Kidney glomerular epithelial cell (primary cell): ENCODE results near the gene HOXA6.

Source experiments
- DNase-seq: peaks from one replicate; lab custom pipeline; 2025; lab: John Stamatoyannopoulos, UW

Gene HOXA6

DNA sequence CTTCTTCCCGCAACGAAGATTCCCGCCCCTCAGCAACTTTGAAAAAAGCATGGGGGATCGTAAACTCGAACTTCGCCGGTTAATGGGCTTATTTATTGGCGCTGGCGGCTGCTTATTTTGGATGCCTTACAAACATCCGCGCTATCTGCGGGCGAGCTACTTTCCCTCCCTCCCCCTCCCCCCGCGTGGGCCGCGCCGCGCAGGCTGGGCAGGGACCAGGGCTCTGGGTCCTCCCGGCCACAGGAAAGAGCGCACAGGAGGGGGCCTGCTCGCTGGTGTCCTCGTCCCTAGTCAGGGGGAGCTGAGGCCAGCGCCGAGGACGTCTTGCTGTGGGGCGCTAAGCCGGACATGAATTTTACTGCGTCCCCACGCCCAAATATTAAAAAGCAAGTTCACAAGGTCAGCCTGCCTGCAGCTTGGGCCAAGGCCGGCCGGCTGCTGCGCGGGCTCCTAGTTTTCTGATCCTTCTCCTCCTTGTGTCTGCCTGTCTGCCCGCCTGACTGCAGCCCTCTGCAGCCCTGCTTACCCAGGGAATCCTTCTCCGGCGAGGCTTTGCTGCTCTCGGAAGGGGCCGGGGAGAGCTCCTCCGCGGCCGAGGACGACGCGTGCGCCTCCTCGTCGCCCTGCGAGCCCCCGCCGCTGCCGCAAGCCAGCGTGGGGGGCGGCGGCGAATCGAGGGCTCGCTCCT lies 25.4 kb upstream of the HOXA6 start:
- no peak for DNase-seq

DNA sequence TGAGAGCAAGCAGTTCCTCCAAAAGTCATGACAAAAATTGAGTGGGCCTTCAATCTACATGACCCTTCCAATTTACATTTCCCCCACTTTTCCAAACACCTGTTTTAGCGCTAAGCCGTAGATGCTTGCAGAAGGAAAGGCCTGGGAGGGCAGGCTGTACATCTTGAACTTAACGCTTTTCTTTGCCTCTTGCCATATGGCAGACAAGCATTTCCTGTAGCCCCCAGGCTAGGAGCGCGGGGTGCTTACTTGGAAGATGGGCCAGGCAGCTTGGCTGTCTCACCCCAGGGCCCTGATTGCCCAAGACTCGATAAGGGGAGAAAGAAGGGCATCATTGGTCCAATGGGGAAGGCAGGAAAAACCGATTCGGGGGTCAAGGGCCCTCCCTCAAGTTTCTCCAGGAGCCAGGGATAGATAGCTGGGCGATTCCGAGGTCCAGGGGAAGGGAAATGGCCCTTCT lies 24.8 kb upstream of the HOXA6 start:
- DNase-seq: no peak

DNA sequence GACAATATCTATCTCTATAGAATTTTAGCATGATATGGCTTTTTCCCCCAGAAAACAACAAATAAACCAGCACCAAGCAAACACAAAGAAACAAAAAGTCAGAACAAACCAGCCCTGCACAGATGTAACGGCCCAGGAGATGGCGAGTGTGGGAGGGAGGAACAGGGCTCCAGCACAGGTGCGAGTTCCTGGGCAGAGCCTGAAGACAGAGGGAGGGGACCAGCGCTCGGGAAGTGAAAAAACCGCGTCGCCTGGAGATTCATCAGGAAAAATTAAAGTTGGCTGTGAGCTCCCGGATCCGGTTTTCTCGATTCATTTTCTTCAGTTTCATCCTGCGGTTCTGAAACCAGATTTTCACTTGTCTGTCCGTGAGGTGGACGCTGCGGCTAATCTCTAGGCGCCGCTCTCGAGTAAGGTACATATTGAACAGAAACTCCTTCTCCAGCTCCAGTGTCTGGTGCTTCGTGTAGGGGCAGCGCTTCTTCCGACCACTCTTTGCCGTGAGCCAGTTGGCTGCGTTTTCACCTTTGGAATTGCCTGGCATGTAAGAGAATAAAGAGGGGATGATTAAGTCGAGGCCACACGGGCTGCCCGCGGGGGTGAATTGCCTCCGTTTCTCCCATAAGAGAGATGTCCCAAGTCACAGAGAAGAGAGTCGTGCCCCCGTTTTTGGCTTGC lies 24.2 kb upstream of the HOXA6 start:
- no peak for DNase-seq

DNA sequence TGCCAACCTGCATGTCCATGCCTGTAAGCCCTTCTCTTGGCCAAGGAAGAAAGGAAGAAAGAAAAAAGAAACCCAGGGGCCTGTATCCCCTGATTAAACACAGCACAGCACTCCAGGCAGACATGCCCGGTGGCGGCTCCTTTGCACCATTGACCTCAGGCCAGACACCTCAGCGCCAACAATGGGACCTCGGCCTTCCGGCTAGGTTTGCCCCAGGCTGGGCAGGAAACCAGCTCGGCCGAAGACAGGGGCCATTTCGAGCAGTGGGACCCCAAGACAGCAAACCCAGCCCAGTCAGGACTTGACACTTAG lies 23.7 kb upstream of the HOXA6 start:
- no peak for DNase-seq

DNA sequence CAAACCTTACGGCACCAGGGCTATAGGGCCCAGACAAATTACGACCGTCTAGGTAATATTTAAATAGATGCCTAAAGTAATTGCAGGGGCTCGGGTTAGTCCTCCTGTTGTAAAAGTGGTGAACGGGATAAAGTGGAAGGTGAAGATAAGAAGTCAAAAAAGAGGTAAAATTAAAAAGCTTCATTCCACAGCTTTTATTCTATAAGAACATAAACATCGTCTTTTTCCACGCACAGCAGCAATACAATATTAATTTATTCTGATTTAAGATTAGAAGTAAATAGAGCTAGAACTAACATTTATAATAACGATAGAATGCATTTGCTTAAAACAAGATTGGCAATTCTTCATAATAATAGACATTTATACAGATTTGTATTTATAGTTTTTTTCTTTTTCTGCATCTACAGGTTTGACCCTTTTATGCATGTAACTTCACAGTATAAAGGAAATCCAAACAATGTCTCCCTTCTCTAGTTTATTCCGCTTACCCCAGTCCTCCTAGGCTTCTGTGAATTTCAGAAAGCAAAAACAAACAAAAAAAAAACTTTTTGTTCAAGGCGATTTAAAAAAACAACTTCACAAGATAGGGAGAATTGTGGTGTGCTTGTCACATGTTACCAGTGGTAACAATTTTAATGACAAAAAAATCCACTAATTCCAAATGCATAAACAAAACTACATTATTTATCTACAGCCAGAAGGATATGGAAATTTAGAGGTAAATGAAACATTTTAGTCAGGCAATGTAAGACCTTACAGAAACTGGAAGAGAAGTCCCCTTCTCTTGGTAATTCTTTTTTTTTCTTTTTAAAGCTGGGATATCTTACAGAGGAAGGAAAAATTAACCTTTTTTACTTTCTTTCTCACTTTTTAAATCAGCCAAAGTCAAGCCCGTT lies 23.1 kb upstream of the HOXA6 start:
- DNase-seq: no peak

DNA sequence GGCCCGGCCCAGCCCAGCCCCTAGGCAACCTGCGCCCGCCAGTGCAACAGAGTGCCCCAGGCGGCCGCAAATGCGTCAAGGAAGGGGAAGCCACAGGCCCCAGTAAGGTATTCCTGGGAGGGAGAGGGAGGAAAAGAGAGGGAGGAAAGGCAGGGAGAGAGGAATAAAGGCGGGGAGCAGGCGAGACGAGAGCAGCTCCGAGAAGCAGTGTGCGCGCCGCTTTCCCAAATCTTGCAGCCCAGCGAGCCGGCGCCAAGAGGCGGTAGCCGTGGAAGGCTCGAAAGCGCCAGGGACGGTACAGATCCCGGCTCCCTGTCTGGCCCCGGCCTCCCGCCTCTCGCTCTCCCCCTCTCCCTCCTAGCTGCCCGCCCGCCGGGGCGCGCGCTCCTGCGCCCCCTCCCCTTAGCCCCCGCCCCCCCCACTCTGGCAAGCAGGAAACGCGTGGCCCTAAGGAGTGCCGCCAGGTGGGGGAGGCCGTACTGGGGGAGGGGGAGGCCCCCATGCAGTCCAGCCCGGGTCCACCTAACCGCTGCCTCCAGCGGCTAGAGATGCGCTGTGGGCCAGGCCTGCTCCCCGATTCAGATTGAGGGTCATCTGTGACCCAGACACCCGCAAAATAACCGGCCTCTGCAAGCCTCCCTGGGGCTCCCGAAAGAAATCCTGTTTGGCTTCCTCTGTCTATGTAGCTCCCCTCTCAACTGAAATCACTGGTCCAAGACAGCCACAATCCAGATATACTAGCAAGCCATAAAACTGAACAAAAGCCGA lies 22.3 kb upstream of the HOXA6 start:
- DNase-seq: no peak

DNA sequence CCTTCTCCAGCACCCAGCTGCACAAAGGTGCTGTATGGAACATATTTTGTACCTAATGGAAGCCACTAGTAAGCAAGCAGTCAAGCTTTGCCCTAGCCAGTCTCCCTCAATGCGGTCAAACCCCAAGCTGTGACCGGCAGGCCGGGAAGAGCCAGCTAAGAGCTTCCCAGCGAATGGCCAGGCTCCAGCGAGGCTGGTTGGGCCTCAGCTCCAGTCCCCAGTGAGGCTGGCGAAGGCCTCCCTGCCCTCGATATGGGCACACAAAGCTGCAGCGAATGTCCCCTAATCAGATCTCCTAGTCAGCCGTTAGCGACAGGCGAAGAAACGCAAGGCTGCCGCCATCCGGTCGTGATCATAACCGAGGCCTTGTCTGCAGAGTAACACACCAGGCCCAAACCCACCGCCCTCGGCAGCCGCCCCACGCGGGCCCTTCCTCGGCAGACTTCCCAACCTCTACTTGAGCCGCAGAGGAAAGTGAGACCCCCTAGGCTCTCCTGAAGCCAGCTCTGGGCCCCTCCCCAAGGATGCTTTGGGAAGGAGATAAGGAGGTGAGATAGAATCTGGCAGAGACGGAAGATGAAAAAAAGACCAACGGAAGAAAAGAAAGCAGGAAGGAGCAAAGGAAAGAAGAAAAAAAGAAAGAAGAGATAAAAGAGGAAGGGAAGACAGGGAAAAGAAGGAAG lies 20.8 kb upstream of the HOXA6 start:
- DNase-seq: no peak

DNA sequence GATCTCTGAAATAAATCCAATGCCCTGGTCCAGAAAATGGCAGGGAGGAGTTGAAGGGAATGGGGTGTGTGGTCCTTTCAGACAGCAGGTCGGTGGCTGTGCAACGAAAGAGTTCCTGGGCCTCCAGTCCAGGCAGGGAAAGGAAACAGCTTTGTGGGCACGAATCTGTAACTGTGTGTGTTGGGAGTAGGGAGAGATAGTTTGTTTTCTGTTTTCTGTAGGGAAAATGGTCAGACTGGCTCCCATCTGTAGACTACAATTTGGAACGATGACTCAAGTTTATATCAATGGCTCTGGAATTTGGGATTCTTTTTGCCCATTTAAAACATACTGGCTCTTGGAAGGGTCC lies 20.3 kb upstream of the HOXA6 start:
- no peak for DNase-seq

DNA sequence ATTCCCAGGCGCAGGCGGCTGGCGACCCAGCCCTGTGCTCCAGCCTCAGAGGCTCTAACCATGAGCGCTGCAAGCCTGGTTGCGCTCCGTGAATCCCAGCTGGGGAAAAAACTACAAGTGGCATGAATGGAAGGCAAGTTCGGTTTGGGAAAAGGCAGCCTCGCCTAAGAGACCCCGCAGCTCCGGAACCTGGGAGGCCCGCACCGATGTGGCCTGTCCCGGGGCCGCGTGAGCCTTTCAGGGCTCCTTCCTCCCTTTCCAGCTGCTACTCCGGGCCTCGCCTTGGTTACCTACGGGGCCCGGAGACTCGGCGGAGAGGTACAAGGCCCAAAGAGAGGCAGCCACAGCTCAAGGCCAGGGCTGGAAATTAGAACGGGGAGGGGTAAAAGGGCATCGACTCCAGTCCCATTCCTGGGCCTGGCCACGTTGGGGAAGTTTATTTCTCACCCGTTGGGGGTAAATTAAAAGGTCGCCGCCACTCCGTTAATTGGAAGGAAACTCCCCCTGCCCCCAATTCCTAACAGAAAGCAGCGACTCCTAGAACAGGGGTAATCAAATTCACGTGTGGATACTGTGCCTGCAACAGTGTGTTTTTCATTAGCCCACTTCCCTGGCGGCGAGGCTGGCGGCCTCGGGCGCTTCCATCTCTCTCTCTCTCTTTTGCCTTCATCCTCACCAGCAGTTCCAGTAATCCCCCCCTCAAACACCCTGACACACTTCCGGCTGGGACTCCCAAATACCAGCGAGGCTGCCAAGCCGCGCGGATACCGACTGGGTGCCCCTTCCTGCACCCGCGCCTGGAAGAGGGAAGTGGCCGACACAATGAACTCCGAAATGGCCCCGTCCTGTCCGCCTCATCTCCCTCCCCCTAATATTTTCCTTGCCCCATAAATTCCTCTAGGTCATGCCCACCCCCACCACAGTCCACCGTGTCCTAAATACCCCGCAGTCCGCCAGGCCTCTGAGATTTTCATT lies 19.2 kb upstream of the HOXA6 start:
- no peak for DNase-seq

DNA sequence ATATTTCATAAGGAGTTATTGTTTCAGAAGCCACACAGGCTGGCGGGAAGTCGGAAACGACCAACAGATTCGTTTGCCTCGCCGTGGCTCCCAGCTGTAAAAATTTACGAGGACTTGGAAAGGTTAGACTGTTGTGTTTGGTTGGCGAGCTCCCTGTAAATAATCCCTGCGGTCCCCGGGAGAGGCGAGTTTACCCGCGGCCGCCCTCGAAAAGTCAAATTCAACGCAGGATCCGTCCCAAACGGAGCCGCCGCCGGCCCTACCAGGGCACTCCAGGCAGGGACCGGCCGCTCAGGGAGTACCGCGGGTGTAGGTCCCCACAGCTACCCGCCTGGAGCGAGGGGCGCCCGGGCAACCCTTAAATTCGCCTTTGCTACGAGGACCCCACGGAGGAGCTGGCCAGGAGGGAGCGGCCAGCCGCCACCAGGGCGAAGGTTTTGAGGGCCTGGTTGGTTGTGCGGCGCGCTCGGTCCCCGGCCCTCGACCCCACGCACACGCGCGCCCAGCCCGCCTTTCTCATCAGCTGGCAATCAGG lies 18.5 kb upstream of the HOXA6 start:
- DNase-seq: no peak

DNA sequence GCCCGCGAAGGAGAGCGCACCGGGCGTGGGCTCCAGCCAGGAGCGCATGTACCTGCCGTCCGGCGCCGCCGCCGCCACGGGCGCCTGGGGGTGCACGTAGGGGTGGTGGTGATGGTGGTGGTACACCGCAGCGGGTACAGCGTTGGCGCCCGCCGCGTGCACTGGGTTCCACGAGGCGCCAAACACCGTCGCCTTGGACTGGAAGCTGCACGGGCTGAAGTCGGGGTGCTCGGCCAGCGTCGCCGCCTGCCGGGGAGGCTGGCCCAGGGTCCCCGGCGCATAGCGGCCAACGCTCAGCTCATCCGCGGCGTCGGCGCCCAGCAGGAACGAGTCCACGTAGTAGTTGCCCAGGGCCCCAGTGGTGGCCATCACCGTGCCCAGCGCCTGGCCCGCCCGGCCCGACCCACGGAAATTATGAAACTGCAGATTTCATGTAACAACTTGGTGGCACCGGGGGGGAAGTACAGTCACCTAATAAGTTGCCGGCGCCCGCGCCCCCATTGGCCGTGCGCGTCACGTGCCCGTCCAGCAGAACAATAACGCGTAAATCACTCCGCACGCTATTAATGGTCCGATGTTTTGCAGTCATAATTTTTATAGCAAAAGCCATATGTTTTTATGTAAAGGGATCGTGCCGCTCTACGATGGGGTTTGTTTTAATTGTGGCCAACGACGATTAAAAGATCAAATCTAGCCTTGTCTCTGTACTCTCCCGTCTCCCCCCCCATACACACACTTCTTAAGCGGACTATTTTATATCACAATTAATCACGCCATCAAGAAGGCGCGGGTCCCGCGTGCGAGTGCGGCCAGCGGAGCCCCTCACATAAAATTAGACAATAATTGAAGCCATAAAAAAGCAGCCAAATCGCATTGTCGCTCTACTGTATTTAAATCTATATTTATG lies 17.8 kb upstream of the HOXA6 start, which contains the start of gene HOXA9:
Gene HOXA9 (minus strand): TSS at position 449 of the 907 bp plus-strand sequence. CDS start 80 bp downstream, at position 369.
- DNase-seq: no peak

DNA sequence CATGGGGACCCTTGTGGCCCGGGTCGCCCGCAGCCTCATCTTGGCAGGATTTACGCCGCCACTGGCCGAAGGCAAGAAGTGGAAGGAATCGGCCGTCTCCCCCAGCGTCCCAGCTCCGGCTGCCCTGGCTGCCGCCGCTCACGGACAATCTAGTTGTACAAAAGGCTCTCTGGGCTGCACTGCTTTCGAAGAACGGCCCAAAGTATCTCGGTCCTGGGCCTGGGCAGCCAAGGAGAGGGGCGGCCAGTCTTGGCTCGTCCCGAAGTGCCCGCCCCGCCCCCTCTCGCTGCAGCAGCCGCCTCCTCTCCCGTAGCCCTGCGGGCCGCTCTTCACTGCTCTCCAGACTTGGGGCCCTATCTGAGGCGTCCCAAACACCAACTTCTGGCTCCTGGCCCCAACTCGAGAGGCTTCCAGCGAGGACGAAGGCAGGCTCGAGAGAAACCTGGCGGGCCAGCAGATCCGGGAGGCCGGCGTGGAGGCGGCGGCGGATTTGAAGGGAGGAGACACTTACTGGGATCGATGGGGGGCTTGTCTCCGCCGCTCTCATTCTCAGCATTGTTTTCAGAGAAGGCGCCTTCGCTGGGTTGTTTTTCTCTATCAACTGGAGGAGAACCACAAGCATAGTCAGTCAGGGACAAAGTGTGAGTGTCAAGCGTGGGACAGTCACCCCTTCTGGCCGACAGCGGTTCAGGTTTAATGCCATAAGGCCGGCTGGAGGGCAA lies 17.0 kb upstream of the HOXA6 start:
- no peak for DNase-seq

DNA sequence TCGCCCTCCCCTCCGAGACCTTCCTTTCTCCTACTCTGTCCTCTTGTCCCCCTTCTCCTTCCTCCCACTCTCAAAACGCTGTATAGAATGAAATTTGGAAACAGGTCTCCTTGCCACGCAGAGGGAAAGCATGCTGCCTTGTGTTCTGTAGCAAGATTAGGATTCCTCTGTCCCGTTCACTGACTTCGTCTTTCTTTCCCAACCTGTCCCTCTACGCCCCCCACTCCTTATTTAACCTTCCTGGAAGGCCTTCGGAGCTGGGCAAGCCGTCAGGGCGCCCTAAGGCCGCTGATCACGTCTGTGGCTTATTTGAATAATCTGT lies 16.4 kb upstream of the HOXA6 start:
- DNase-seq: no peak

DNA sequence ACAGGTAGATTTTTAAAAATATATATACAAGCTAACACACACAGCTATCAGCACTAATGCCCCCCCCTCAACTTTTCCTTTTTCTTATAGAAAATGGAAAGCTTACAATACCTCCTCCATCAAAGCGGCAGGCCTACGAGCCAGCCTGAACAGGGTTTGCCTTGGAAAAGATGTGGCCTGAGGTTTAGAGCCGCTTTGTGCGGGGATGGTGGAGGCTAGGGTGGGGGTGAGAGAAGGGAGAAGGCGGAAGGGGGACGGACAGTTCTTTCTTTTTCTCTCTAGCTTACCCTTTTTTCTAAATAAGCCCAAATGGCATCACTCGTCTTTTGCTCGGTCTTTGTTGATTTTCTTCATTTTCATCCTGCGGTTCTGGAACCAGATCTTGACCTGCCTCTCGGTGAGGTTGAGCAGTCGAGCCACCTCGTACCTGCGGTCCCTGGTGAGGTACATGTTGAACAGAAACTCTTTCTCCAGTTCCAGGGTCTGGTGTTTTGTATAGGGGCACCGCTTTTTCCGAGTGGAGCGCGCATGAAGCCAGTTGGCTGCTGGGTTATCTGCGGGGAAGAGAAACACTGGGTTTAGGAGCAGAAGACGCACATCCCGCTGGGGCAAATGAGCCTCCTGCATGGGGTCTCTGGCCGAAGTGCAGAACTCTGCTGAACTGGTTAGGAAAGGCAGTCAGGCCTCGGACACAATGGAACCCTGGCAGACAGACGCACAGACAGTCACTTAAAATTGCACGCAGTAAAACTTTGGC lies 15.9 kb upstream of the HOXA6 start:
- DNase-seq: no peak

DNA sequence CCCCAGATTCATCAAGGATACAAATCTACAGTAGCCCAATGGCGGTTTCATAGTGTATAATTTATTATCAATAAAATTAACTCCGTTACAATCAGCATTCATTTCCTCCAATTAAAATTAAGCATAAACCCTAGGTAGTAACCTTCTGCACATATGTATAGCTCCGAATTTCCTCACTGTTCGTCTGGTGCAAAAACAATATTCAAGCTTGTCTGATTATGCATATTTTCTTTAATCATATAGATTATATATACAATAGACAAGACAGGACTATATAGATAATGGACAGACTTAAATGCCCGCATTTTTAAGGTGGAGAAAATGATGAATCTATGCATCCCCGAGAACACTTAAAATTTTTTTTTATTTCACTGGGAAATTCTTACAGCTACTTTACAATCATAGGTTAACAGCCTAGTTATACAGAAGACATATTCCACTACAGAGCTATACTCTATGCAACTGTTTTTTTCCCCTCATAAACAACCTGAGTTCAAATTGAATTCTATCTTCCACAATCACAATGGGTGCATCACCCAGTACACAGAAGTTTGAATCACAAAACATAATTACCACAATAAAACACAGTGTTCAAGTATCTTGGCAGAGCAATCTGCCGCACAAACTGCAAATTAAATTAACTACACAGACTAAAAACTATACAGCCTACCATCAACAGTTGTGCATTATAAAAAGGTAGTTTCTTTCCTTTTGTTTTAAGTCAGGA lies 15.2 kb upstream of the HOXA6 start:
- DNase-seq: no peak

DNA sequence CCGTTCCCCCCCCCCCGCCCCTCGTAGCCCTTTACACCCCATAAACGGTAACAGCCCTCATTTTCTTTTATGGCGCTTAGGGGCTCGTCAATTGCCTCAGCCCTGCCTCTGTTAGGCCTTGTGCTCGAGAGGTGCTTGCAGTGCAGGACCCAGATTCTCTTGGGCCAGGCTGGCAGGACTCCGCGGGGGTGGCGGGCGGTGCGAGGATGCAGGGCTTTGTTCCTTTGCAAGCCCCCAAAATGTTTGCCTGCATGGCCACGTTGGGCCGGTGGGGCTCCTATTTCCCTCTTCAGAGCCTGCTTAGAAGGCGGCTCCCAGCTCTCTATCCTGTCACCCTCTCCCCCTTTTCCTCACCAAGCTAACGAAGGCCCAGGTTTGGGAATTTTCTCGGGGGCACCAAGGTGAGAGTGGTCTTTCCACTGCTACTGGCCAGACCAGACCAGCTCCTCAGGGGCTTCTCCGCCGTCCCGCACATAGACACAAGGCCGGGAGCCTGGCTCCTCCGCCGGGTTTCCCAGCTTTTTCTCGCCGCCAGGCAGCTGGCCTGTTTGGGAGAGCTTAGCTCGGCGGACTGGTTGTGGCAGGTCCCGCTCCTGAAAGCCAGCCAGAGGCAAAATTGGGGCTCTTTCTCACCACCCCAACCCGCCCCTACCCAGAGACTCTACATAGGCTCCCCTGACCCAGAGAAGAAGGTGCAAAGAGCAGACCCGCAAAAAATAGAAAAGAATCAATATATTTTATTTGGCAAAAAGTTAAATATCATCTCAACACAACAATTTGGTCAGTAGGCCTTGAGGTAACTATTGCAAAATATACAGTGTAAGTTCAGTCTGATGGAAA lies 14.4 kb upstream of the HOXA6 start:
- no peak for DNase-seq
